Body of pancreas (tissue), 4 donors: ENCODE measurements around the gene ZP1.

Experiments
- CTCF ChIP-seq, 7 experiments: fragments of 450-650 bp in 4 of 7; fragments of 200-600 bp in 3 of 7; sonication (generic) in 3 of 7; IDR thresholded peaks; one replicate each; pipeline ENCODE4 v1.5.1; 2016 to 2019; ENCODE audit warnings: antibody characterized with exemption in 7 of 7
- POLR2A ChIP-seq, 3 donors: fragments of 450-650 bp; IDR thresholded peaks; one replicate each; pipeline ENCODE4 v1.6.1; 2016; ENCODE audit warnings: antibody characterized with exemption in 3 of 3, mild to moderate bottlenecking in 2 of 3

- TF ChIP-seq CTCF (IDR thresholded peaks at IDR 0.05) (no peak), POLR2A (IDR thresholded peaks at IDR 0.05) (no peak)
These were observed 3.5 kb downstream of the ZP1 start for GRCh38 chr11:60870733-60871377.
